A549 (cell line): ENCODE results near the gene PLEKHG7. TPM values are rescaled to one million over a fixed set of nuclear protein-coding genes. Genes with fewer than 3 reads are reported as not detected.

Experiments used
- ATAC-seq, 2 experiments: fragments of 200-7000 bp in 1 of 2; fragments of >200 bp in 1 of 2; cut with Nextera tagmentation in 1 of 2; cut with Tn5 transposase in 1 of 2; 3 replicates each; pipeline versions ENCODE4 v1.8.0 to v1.9.1; 2018 to 2020; ENCODE audit warnings: mild to moderate bottlenecking in 1 of 2, moderate library complexity in 1 of 2
- CTCF ChIA-PET: fragments of 300-600 bp; sonication (Branson Sonifier 250); formaldehyde crosslinking; extraction: SDS; loops from one replicate; lab custom pipeline; 2021; ENCODE audit warnings: antibody characterized with exemption, inconsistent platforms; lab: Yijun Ruan, JAX
- POLR2A ChIA-PET: fragments of 350-600 bp; formaldehyde crosslinking; extraction: SDS; loops from one replicate; lab custom pipeline; 2021; ENCODE audit warnings: antibody characterized with exemption, inconsistent platforms; lab: Yijun Ruan, JAX
- DNase-seq, 2 experiments: peaks; one replicate each; pipeline versions ENCODE4 v3.0.0 to v3.0.0-alpha.2; 2011 to 2016; ENCODE audit warnings: low read depth in 1 of 2, low spot score in 1 of 2
- FAIRE-seq: peaks from 2 replicates; lab custom pipeline; 2011; peaks lifted over from hg19 to GRCh38; lab: Jason Lieb, UNC
- H3K27ac ChIP-seq, 2 experiments: fragments of >200 bp; sonication (Bioruptor Twin); formaldehyde crosslinking; 3 replicates each; pipeline ENCODE4 v1.5.1; 2016 to 2017
- H3K4me1 ChIP-seq: fragments of >200 bp; sonication (Bioruptor Twin); formaldehyde crosslinking; 3 replicates; pipeline ENCODE4 v1.6.1; 2016
- H3K4me2 ChIP-seq: fragments of >200 bp; sonication (Bioruptor Twin); formaldehyde crosslinking; 3 replicates; pipeline ENCODE4 v1.6.1; 2016
- H3K4me3 ChIP-seq: fragments of >200 bp; sonication (Bioruptor Twin); formaldehyde crosslinking; 3 replicates; pipeline ENCODE4 v1.5.1; 2016
- H3K9me3 ChIP-seq: fragments of >200 bp; sonication (Bioruptor Twin); formaldehyde crosslinking; 3 replicates; pipeline ENCODE4 v1.6.1; 2016
- ATOH8 ChIP-seq: fragments of 250-450 bp; sonication (Bioruptor Pico); IDR thresholded peaks from 2 replicates; pipeline ENCODE4 v1.5.0; 2020; ENCODE audit warnings: low read depth, mild to moderate bottlenecking, moderate library complexity
- CBX8 ChIP-seq: fragments of 200-600 bp; sonication (generic); IDR thresholded peaks from 2 replicates; pipeline ENCODE4 v1.6.1; 2016
- CEBPB ChIP-seq, 2 experiments: fragments of >200 bp in 1 of 2; sonication (Bioruptor Twin) in 1 of 2; formaldehyde crosslinking in 1 of 2; IDR thresholded peaks; 2 replicates each; pipeline ENCODE4 v1.6.1; 2012 to 2016
- CHD4 ChIP-seq: fragments of 200-600 bp; sonication (generic); IDR thresholded peaks from 2 replicates; pipeline ENCODE4 v1.6.1; 2016; ENCODE audit warnings: antibody characterized with exemption, mild to moderate bottlenecking, borderline replicate concordance
- ELK1 ChIP-seq: fragments of 150-350 bp; IDR thresholded peaks from 2 replicates; pipeline ENCODE4 v1.6.1; 2014; ENCODE audit warnings: low read depth, mild to moderate bottlenecking, low read length
- HES2 ChIP-seq: fragments of >200 bp; sonication (Bioruptor Twin); formaldehyde crosslinking; IDR thresholded peaks from 2 replicates; pipeline ENCODE4 v1.6.1; 2016
- HMGXB4 ChIP-seq: fragments of 250-450 bp; sonication (Bioruptor Pico); IDR thresholded peaks from 2 replicates; pipeline ENCODE4 v1.5.0; 2021; ENCODE audit warnings: mild to moderate bottlenecking, moderate library complexity, borderline replicate concordance
- JUN ChIP-seq, 2 experiments: fragments of >200 bp; sonication (Bioruptor Twin); formaldehyde crosslinking; IDR thresholded peaks; 2 replicates in 1 of 2; 3 replicates in 1 of 2; pipeline ENCODE4 v1.6.1; 2016 to 2017
- KDM5A ChIP-seq: fragments of 200-600 bp; sonication (generic); IDR thresholded peaks from 2 replicates; pipeline ENCODE4 v1.6.1; 2016; ENCODE audit warnings: antibody characterized with exemption, mild to moderate bottlenecking
- MAZ ChIP-seq: fragments of 150-350 bp; IDR thresholded peaks from 2 replicates; pipeline ENCODE4 v1.6.1; 2014; ENCODE audit warnings: antibody characterized with exemption, low read depth, low read length, borderline replicate concordance
- MYC ChIP-seq: IDR thresholded peaks from 2 replicates; pipeline ENCODE4 v1.6.1; 2012; ENCODE audit warnings: mild to moderate bottlenecking, inconsistent platforms, low read length, improper control_type of control experiment, borderline replicate concordance
- NFE2L2 ChIP-seq: fragments of 150-350 bp; conservative IDR thresholded peaks from 2 replicates; pipeline ENCODE4 v1.6.1; 2014; ENCODE audit warnings: low read length
- PHF8 ChIP-seq: fragments of 200-600 bp; sonication (generic); IDR thresholded peaks from 2 replicates; pipeline ENCODE4 v1.6.1; 2016; ENCODE audit warnings: low read depth, mild to moderate bottlenecking, antibody characterized with exemption, moderate library complexity, borderline replicate concordance
- REST ChIP-seq: fragments of 200-600 bp; sonication (generic); IDR thresholded peaks from 2 replicates; pipeline ENCODE4 v1.6.1; 2016; ENCODE audit warnings: antibody characterized with exemption, mild to moderate bottlenecking, moderate library complexity
- SMC3 ChIP-seq: fragments of >200 bp; sonication (Bioruptor Twin); formaldehyde crosslinking; IDR thresholded peaks from 3 replicates; pipeline ENCODE4 v1.6.1; 2018; ENCODE audit warnings: inconsistent platforms
- TFCP2L1 ChIP-seq: fragments of 250-450 bp; sonication (Bioruptor Pico); IDR thresholded peaks from 2 replicates; pipeline ENCODE4 v1.5.0; 2021; ENCODE audit warnings: mild to moderate bottlenecking
- TP53 ChIP-seq: fragments of 250-450 bp; sonication (Bioruptor Pico); IDR thresholded peaks from 2 replicates; pipeline ENCODE4 v1.5.0; 2021; ENCODE audit warnings: mild to moderate bottlenecking, moderate library complexity
- ZC3H11A ChIP-seq: fragments of 450-650 bp; IDR thresholded peaks from 2 replicates; pipeline ENCODE4 v1.6.1; 2014; ENCODE audit warnings: antibody characterized with exemption, mild to moderate bottlenecking
- ZFP36 ChIP-seq: fragments of 450-650 bp; IDR thresholded peaks from 2 replicates; pipeline ENCODE4 v1.6.1; 2014; ENCODE audit warnings: borderline replicate concordance; ENCODE audit not compliant: partially characterized antibody
- ZSCAN20 ChIP-seq: fragments of 250-450 bp; sonication (Bioruptor Pico); IDR thresholded peaks from 2 replicates; pipeline ENCODE4 v1.8.0; 2022; ENCODE audit warnings: mild to moderate bottlenecking, moderate library complexity
- WGBS: methylation state at CpG from one replicate; pipeline ENCODE4 v1.1.6; 2017; ENCODE audit errors: missing lambda C conversion rate; 5-methylcytosine and 5-hydroxymethylcytosine counted together
- polyA plus RNA-seq, 4 experiments: library from polyadenylated mRNA; depleted of rRNA in 3 of 4; stranded (reverse); fragments of >200 nt; fragmentation: RNase III in 1 of 4; extraction: RNeasy Plus Mini Kit Qiagen cat#74134 plus additional on column Dnase treatment in 1 of 4; gene quantifications; 2 replicates in 3 of 4; 3 replicates in 1 of 4; pipeline ENCODE4 v1.2.3, GENCODE V29; 2011 to 2017
- TF ChIP-seq, protein P1 (sequence below): fragments of >200 bp; sonication (Bioruptor Twin); formaldehyde crosslinking; IDR thresholded peaks from 3 replicates; pipeline ENCODE4 v1.6.1; 2016
- TF ChIP-seq, protein P2 (sequence below): IDR thresholded peaks from 2 replicates; pipeline ENCODE4 v1.6.1; 2012

Gene PLEKHG7
- polyA plus RNA-seq, 2 of the 4 experiments (the other 2 are of a cell fraction) = 0.03 to 0.05 TPM

- TF ChIP-seq, protein P1, sequence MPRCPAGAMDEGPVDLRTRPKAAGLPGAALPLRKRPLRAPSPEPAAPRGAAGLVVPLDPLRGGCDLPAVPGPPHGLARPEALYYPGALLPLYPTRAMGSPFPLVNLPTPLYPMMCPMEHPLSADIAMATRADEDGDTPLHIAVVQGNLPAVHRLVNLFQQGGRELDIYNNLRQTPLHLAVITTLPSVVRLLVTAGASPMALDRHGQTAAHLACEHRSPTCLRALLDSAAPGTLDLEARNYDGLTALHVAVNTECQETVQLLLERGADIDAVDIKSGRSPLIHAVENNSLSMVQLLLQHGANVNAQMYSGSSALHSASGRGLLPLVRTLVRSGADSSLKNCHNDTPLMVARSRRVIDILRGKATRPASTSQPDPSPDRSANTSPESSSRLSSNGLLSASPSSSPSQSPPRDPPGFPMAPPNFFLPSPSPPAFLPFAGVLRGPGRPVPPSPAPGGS = no peak
- no peak for TF ChIP-seq NFE2L2
- no peak for TF ChIP-seq HES2
- no peak for TF ChIP-seq ELK1
- TF ChIP-seq CBX8 = no peak
- TF ChIP-seq TP53 = no peak
- no peak for TF ChIP-seq PHF8
- TF ChIP-seq ZC3H11A = no peak
- TF ChIP-seq MYC = no peak
- TF ChIP-seq ZFP36 = no peak
- no peak for TF ChIP-seq CEBPB (IDR thresholded peaks at IDR 0.05)
These were observed 30.9 kb downstream of the PLEKHG7 start (continued) for GRCh38 chr12:92733661-92734060.

GRCh38 chr12:92735131-92735721 lies 32.4 kb downstream of the PLEKHG7 start:
- FAIRE-seq (no peak), ATAC-seq (peak in 1 of 2 experiments; percentile 36; a peak in 3 of 6 replicates), DNase-seq (peak in 1 of 2 experiments; percentile 26)
- H3K4me2 ChIP-seq = peak overlapping the region; percentile 17; the same call in 1 of the 3 replicates
- TF ChIP-seq CEBPB (IDR thresholded peaks at IDR 0.05) = peak; percentile 36 to 68; a peak in 3 of 4 replicates
- no peak for TF ChIP-seq JUN (IDR thresholded peaks at IDR 0.05)
- no peaks in the 10 kb centered on the region for H3K4me1 ChIP-seq
- POLR2A ChIA-PET = no interaction called here
- H3K27ac ChIP-seq = no peak overlapping the region
- CTCF ChIA-PET = interaction anchor here (1.0 kb wide), 1 partner anchor 1757 kb away, joined by 4 read pairs; no protein-coding TSS in a partner anchor
- no peak overlapping the region for H3K4me3 ChIP-seq
- no peaks in the 10 kb centered on the region for H3K9me3 ChIP-seq
- 63% methylated on average over 3 of the region's 3 CpGs for WGBS

DNA sequence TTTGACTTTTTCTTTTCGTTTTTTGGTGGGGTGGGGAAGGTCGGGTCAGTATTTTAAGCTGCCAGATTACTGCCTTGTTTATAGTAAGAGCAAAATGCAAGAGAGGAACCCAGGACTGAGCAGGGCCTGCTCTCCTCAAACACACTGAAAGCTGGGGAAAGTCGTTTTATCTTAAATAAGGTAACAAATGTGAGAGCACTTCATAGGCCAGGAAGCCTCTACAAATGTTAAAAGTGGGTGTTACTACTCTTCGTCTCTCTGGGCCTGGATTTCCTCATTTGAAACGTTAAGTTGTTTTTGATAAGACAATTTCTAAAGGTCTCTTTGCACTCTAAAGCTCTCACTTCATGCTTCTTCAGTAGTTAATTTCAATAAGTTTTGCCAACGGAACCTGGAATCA lies 33.8 kb downstream of the PLEKHG7 start:
- no peak for ATAC-seq
- 52% methylated on average over 6 of the region's 6 CpGs for WGBS
- ChIA-PET POLR2A (no interaction called here), CTCF (interaction anchor here (0.6 kb wide), 1 partner anchor 12 kb away, joined by 3 read pairs; no protein-coding TSS in a partner anchor)
- no peak overlapping the region for H3K4me2 ChIP-seq
- H3K4me1 ChIP-seq = no peaks in the 10 kb centered on the region
- H3K4me3 ChIP-seq = no peak overlapping the region
- H3K27ac ChIP-seq = no peak overlapping the region
- TF ChIP-seq TFCP2L1 (CRISPR knock-in tag) (no peak), CHD4 (no peak), MAZ (no peak), KDM5A (no peak), HMGXB4 (no peak), SMC3 (no peak), ZFP36 (no peak), ATOH8 (CRISPR knock-in tag) (no peak), REST (no peak), MYC (no peak), ZSCAN20 (CRISPR knock-in tag) (no peak)
- TF ChIP-seq, protein P2, sequence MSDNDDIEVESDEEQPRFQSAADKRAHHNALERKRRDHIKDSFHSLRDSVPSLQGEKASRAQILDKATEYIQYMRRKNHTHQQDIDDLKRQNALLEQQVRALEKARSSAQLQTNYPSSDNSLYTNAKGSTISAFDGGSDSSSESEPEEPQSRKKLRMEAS = no peak
- no peak for DNase-seq
- no peaks in the 10 kb centered on the region for H3K9me3 ChIP-seq
- FAIRE-seq = no peak
